ENCODE data around the gene NOXA1.
A peak's percentile ranks its signal among the peaks of the same experiment; 100 is the strongest.
"Not testable (repeated sequence)": the region's sequence is repeated elsewhere in the genome, so short reads cannot be mapped to it uniquely, and the experiment has no call there.

The NOXA1 gene

GRCh38 chr9:137407590-137408300 is 15.4 kb upstream of the NOXA1 start:
- peak overlapping the region; percentile 72 for H3K9ac ChIP-seq (ENCODE audit: low read length)
- peak overlapping the region; percentile 86 for H2BK15ac ChIP-seq (ENCODE audit: low read depth, poor library complexity, severe bottlenecking)
- WGBS = 81% methylated on average over 31 of the region's 31 CpGs
- H2AFZ ChIP-seq (ENCODE audit: low read depth, low read length) = no peak overlapping the region
- H3K23ac ChIP-seq (ENCODE audit: low read length in 2 of 2) = peak overlapping the region in 1 of 2 experiments; percentile 54
- no peaks in the 10 kb centered on the region for H3K9me3 ChIP-seq (ENCODE audit: control insufficient read depth, low read length)
- no peak overlapping the region for H3K14ac ChIP-seq (ENCODE audit: low read length in 2 of 2)
- H3K18ac ChIP-seq (ENCODE audit: low read depth in 1 of 2, low read length in 2 of 2) = no peak overlapping the region
- DNase-seq = no peak
- H3K4me1 ChIP-seq (ENCODE audit: control insufficient read depth, insufficient read depth, low read depth, low read length) = peaks cover 47% of the 10 kb centered on the region
- no peak overlapping the region for H2BK5ac ChIP-seq (ENCODE audit: low read depth, low read length, poor library complexity, severe bottlenecking)
- H3K4me2 ChIP-seq (ENCODE audit: low read length, poor library complexity, severe bottlenecking) = peak overlapping the region; percentile 90
- H3K79me1 ChIP-seq (replicated peaks; ENCODE audit: low read length, poor library complexity, severe bottlenecking) = peaks cover 34% of the 10 kb centered on the region
- peaks cover 0 to 19% of the 10 kb centered on the region in 2 experiments for H3K36me3 ChIP-seq (ENCODE audit: control insufficient read depth in 1 of 2, insufficient read depth in 2 of 2, low read depth in 1 of 2, low read length in 2 of 2)
- peak overlapping the region in 1 of 2 experiments; percentile 72 for H3K4me3 ChIP-seq (ENCODE audit: insufficient read depth in 1 of 2, low read depth in 1 of 2, low read length in 2 of 2)
- no peak overlapping the region for H2AK5ac ChIP-seq (ENCODE audit: low read length, severe bottlenecking)
- peak overlapping the region in 1 of 2 experiments; percentile 46 for H2BK12ac ChIP-seq (ENCODE audit: low read length in 2 of 2)
- H4K91ac ChIP-seq (ENCODE audit: low read length) = no peak overlapping the region
- no peak overlapping the region for H3K27ac ChIP-seq (ENCODE audit: low read length, poor library complexity, severe bottlenecking)
- H3K27me3 ChIP-seq (ENCODE audit: control insufficient read depth in 1 of 2, insufficient read depth in 1 of 2, low read length in 2 of 2) = no peaks in the 10 kb centered on the region
- H4K8ac ChIP-seq (ENCODE audit: low read length) = peak overlapping the region; percentile 12
- no peak overlapping the region for H2BK120ac ChIP-seq (ENCODE audit: low read depth, low read length)
- no peak overlapping the region for H3K4ac ChIP-seq (ENCODE audit: low read depth in 1 of 2, low read length in 2 of 2)

- Histone ChIP-seq H3K23ac (ENCODE audit: low read length in 2 of 2) (no peak overlapping the region), H3K4ac (ENCODE audit: low read depth in 1 of 2, low read length in 2 of 2) (no peak overlapping the region), H2AK5ac (ENCODE audit: low read length, severe bottlenecking) (peak overlapping the region; percentile 58), H2BK5ac (ENCODE audit: low read depth, low read length, poor library complexity, severe bottlenecking) (no peak overlapping the region), H3K79me1 (replicated peaks; ENCODE audit: low read length, poor library complexity, severe bottlenecking) (peaks cover 29% of the 10 kb centered on the region), H2BK120ac (ENCODE audit: low read depth, low read length) (no peak overlapping the region), H3K36me3 (ENCODE audit: control insufficient read depth in 1 of 2, insufficient read depth in 2 of 2, low read depth in 1 of 2, low read length in 2 of 2) (peaks cover 0 to 8% of the 10 kb centered on the region in 2 experiments), H4K91ac (ENCODE audit: low read length) (no peak overlapping the region), H3K27me3 (ENCODE audit: control insufficient read depth in 1 of 2, insufficient read depth in 1 of 2, low read length in 2 of 2) (no peaks in the 10 kb centered on the region), H2BK12ac (ENCODE audit: low read length in 2 of 2) (peak overlapping the region in 1 of 2 experiments; percentile 25), H3K4me3 (ENCODE audit: insufficient read depth in 1 of 2, low read depth in 1 of 2, low read length in 2 of 2) (no peak overlapping the region), H3K9ac (ENCODE audit: low read length) (no peak overlapping the region), H3K27ac (ENCODE audit: low read length, poor library complexity, severe bottlenecking) (no peak overlapping the region), H3K4me2 (ENCODE audit: low read length, poor library complexity, severe bottlenecking) (no peak overlapping the region), H3K14ac (ENCODE audit: low read length in 2 of 2) (no peak overlapping the region), H2BK15ac (ENCODE audit: low read depth, poor library complexity, severe bottlenecking) (no peak overlapping the region), H4K8ac (ENCODE audit: low read length) (no peak overlapping the region), H3K18ac (ENCODE audit: low read depth in 1 of 2, low read length in 2 of 2) (no peak overlapping the region), H3K9me3 (ENCODE audit: control insufficient read depth, low read length) (no peaks in the 10 kb centered on the region), H2AFZ (ENCODE audit: low read depth, low read length) (no peak overlapping the region), H3K4me1 (ENCODE audit: control insufficient read depth, insufficient read depth, low read depth, low read length) (peaks cover 47% of the 10 kb centered on the region)
- WGBS = 95% methylated on average over 21 of the region's 24 CpGs
- no peak for DNase-seq
These were observed 14.4 kb upstream of the NOXA1 start for GRCh38 chr9:137408651-137409405.

- no peak overlapping the region for H2AFZ ChIP-seq (ENCODE audit: low read depth, low read length)
- peaks cover 27% of the 10 kb centered on the region for H3K79me1 ChIP-seq (replicated peaks; ENCODE audit: low read length, poor library complexity, severe bottlenecking)
- H3K4me1 ChIP-seq (ENCODE audit: control insufficient read depth, insufficient read depth, low read depth, low read length) = peaks cover 49% of the 10 kb centered on the region
- no peak overlapping the region for H3K23ac ChIP-seq (ENCODE audit: low read length in 2 of 2)
- no peak overlapping the region for H2BK12ac ChIP-seq (ENCODE audit: low read length in 2 of 2)
- no peaks in the 10 kb centered on the region for H3K27me3 ChIP-seq (ENCODE audit: control insufficient read depth in 1 of 2, insufficient read depth in 1 of 2, low read length in 2 of 2)
- H3K4me3 ChIP-seq (ENCODE audit: insufficient read depth in 1 of 2, low read depth in 1 of 2, low read length in 2 of 2) = no peak overlapping the region
- no peak overlapping the region for H2BK120ac ChIP-seq (ENCODE audit: low read depth, low read length)
- no peaks in the 10 kb centered on the region for H3K9me3 ChIP-seq (ENCODE audit: control insufficient read depth, low read length)
- no peak overlapping the region for H3K18ac ChIP-seq (ENCODE audit: low read depth in 1 of 2, low read length in 2 of 2)
- H4K91ac ChIP-seq (ENCODE audit: low read length) = no peak overlapping the region
- H2BK5ac ChIP-seq (ENCODE audit: low read depth, low read length, poor library complexity, severe bottlenecking) = no peak overlapping the region
- no peak overlapping the region for H3K4me2 ChIP-seq (ENCODE audit: low read length, poor library complexity, severe bottlenecking)
- H3K9ac ChIP-seq (ENCODE audit: low read length) = no peak overlapping the region
- DNase-seq = no peak
- no peak overlapping the region for H2BK15ac ChIP-seq (ENCODE audit: low read depth, poor library complexity, severe bottlenecking)
- 97% methylated on average over 11 of the region's 11 CpGs for WGBS
- no peak overlapping the region for H3K4ac ChIP-seq (ENCODE audit: low read depth in 1 of 2, low read length in 2 of 2)
- peak overlapping the region; percentile 7 for H2AK5ac ChIP-seq (ENCODE audit: low read length, severe bottlenecking)
- no peak overlapping the region for H3K27ac ChIP-seq (ENCODE audit: low read length, poor library complexity, severe bottlenecking)
- H4K8ac ChIP-seq (ENCODE audit: low read length) = no peak overlapping the region
- H3K36me3 ChIP-seq (ENCODE audit: control insufficient read depth in 1 of 2, insufficient read depth in 2 of 2, low read depth in 1 of 2, low read length in 2 of 2) = peaks cover 0 to 14% of the 10 kb centered on the region in 2 experiments
- no peak overlapping the region for H3K14ac ChIP-seq (ENCODE audit: low read length in 2 of 2)
These were observed 13.7 kb upstream of the NOXA1 start for GRCh38 chr9:137409515-137409914.

GRCh38 chr9:137410236-137410890 is 12.8 kb upstream of the NOXA1 start:
- peak overlapping the region; percentile 15 to 79 for H2BK12ac ChIP-seq (ENCODE audit: low read length in 2 of 2)
- H3K4ac ChIP-seq (ENCODE audit: low read depth in 1 of 2, low read length in 2 of 2) = peak overlapping the region in 1 of 2 experiments; percentile 13
- H3K4me1 ChIP-seq (ENCODE audit: control insufficient read depth, insufficient read depth, low read depth, low read length) = peaks cover 49% of the 10 kb centered on the region
- H3K9ac ChIP-seq (ENCODE audit: low read length); H3K18ac ChIP-seq (ENCODE audit: low read depth in 1 of 2, low read length in 2 of 2); H3K23ac ChIP-seq (ENCODE audit: low read length in 2 of 2); H2AFZ ChIP-seq (ENCODE audit: low read depth, low read length); H3K27me3 ChIP-seq (ENCODE audit: control insufficient read depth in 1 of 2, insufficient read depth in 1 of 2, low read length in 2 of 2); DNase-seq; H3K9me3 ChIP-seq (ENCODE audit: control insufficient read depth, low read length); H3K4me3 ChIP-seq (ENCODE audit: insufficient read depth in 1 of 2, low read depth in 1 of 2, low read length in 2 of 2): not testable (repeated sequence)
- 94% methylated on average over 18 of the region's 18 CpGs for WGBS
- H3K79me1 ChIP-seq (replicated peaks; ENCODE audit: low read length, poor library complexity, severe bottlenecking) = peaks cover 25% of the 10 kb centered on the region
- H2BK15ac ChIP-seq (ENCODE audit: low read depth, poor library complexity, severe bottlenecking) = peak overlapping the region; percentile 70
- H4K91ac ChIP-seq (ENCODE audit: low read length) = peak overlapping the region; percentile 45
- H2BK120ac ChIP-seq (ENCODE audit: low read depth, low read length) = peak overlapping the region; percentile 37
- H3K27ac ChIP-seq (ENCODE audit: low read length, poor library complexity, severe bottlenecking) = peak overlapping the region; percentile 64
- peak overlapping the region; percentile 81 for H2BK5ac ChIP-seq (ENCODE audit: low read depth, low read length, poor library complexity, severe bottlenecking)
- H4K8ac ChIP-seq (ENCODE audit: low read length) = peak overlapping the region; percentile 36
- peak overlapping the region in 1 of 2 experiments; percentile 93 for H3K14ac ChIP-seq (ENCODE audit: low read length in 2 of 2)
- H3K4me2 ChIP-seq (ENCODE audit: low read length, poor library complexity, severe bottlenecking) = peak overlapping the region; percentile 53
- peaks cover 0 to 16% of the 10 kb centered on the region in 2 experiments for H3K36me3 ChIP-seq (ENCODE audit: control insufficient read depth in 1 of 2, insufficient read depth in 2 of 2, low read depth in 1 of 2, low read length in 2 of 2)
- peak overlapping the region; percentile 81 for H2AK5ac ChIP-seq (ENCODE audit: low read length, severe bottlenecking)
